Measurements from ENCODE around the gene CASZ1. TPM values are rescaled to one million over a fixed set of nuclear protein-coding genes. Genes with fewer than 3 reads are reported as not detected.
A peak's percentile ranks its signal among the peaks of the same experiment; 100 is the strongest.

CASZ1 gene
- total and polyA plus RNA-seq, 9 of the 15 experiments (the other 6 are each of a cell fraction or from before 2014, with no cell fraction given), result 0.01 to 4.0 (median 0.76) TPM; not detected in 1

GRCh38 chr1:10659646-10660540, 136.6 kb downstream of the CASZ1 start:
- no peaks in the 10 kb centered on the region for H3K36me3 ChIP-seq (ENCODE audit: control insufficient read depth, insufficient read depth, low read length)
- no peaks in the 10 kb centered on the region for H3K9me1 ChIP-seq (ENCODE audit: control insufficient read depth, insufficient read depth, low read length)
- H3K4me3 ChIP-seq, result no peak overlapping the region
- H3K4me1 ChIP-seq (replicated peaks in 1 of 2; ENCODE audit: control insufficient read depth in 2 of 2, insufficient read depth in 2 of 2, low read length in 2 of 2), result peaks cover 0 to 59% of the 10 kb centered on the region in 2 experiments; a peak in 1 of 5 replicates
- POLR2A ChIA-PET, result interaction anchor here (0.7 kb wide), 1 partner anchor 164 kb away, joined by 3 read pairs; no protein-coding TSS in a partner anchor
- TF ChIP-seq EZH2 (IDR thresholded peaks at IDR 0.05; ENCODE audit: borderline replicate concordance, low read depth, low read length) (no peak), TEAD2 (tag; IDR thresholded peaks at IDR 0.05) (no peak), ZZZ3 (IDR thresholded peaks at IDR 0.05) (no peak), POU5F1 (IDR thresholded peaks at IDR 0.05; ENCODE audit: borderline replicate concordance, low read depth, low read length, partially characterized antibody) (no peak)
- intact Hi-C loops (cut with micrococcal nuclease) (no loop called here), in situ Hi-C loops (cut with MboI) (no loop called here)
- H3K27me3 ChIP-seq (ENCODE audit: control insufficient read depth in 2 of 2, insufficient read depth in 2 of 2, low read length in 2 of 2), result peaks cover 34 to 81% of the 10 kb centered on the region in 2 experiments
- FAIRE-seq (no peak), ATAC-seq (no peak), DNase-seq (ENCODE audit: extremely low read depth in 1 of 4, low spot score in 3 of 4) (no peak)
- no peaks in the 10 kb centered on the region for H3K79me2 ChIP-seq (ENCODE audit: control insufficient read depth, insufficient read depth, low read length)
- no peak overlapping the region for H3K27ac ChIP-seq (ENCODE audit: extremely low read depth, low read depth, low read length)
- peaks cover 3% of the 10 kb centered on the region; the same call in 1 of the 2 replicates for H3K9me3 ChIP-seq (replicated peaks; ENCODE audit: control insufficient read depth, insufficient read depth, low read depth, low read length)
- no peak overlapping the region for H2AFZ ChIP-seq (ENCODE audit: low read depth, low read length)
- BruUV-seq (replicated peaks), result no TSS peak
- 26% methylated on average over 50 of the region's 52 CpGs for WGBS (ENCODE audit: insufficient coverage, low coverage, missing lambda C conversion rate)
- no peak overlapping the region for H3K9ac ChIP-seq (ENCODE audit: insufficient read depth in 1 of 2, low read depth in 2 of 2, low read length in 2 of 2)
- CTCF ChIA-PET (ENCODE audit: low intra/inter-chr PET ratio), result no interaction called here
- peaks cover 20% of the 10 kb centered on the region for H4K20me1 ChIP-seq (replicated peaks; ENCODE audit: control insufficient read depth, insufficient read depth, low read length)
- H3K4me2 ChIP-seq (ENCODE audit: insufficient read depth, low read length), result no peak overlapping the region

GRCh38 chr1:10659218-10659617, 137.2 kb downstream of the CASZ1 start:
- peaks cover 3% of the 10 kb centered on the region; the same call in 1 of the 2 replicates for H3K9me3 ChIP-seq (replicated peaks; ENCODE audit: control insufficient read depth, insufficient read depth, low read depth, low read length)
- H3K9me1 ChIP-seq (ENCODE audit: control insufficient read depth, insufficient read depth, low read length), result no peaks in the 10 kb centered on the region
- intact Hi-C loops (cut with micrococcal nuclease), result no loop called here
- peaks cover 20% of the 10 kb centered on the region for H4K20me1 ChIP-seq (replicated peaks; ENCODE audit: control insufficient read depth, insufficient read depth, low read length)
- no peak overlapping the region for H3K4me3 ChIP-seq
- in situ Hi-C loops (cut with MboI), result no loop called here
- no peak overlapping the region for H3K4me2 ChIP-seq (ENCODE audit: insufficient read depth, low read length)
- TF ChIP-seq PTRF (tag; IDR thresholded peaks at IDR 0.05) (no peak), EGR1 (conservative IDR thresholded peaks at IDR 0.05) (peak; percentile 55; the same call in 1 of the 2 replicates)
- H3K79me2 ChIP-seq (ENCODE audit: control insufficient read depth, insufficient read depth, low read length), result no peaks in the 10 kb centered on the region
- no TSS peak for BruUV-seq (replicated peaks)
- DNase-seq (ENCODE audit: extremely low read depth in 1 of 4, low spot score in 3 of 4) (no peak), FAIRE-seq (no peak), ATAC-seq (no peak)
- H3K36me3 ChIP-seq (ENCODE audit: control insufficient read depth, insufficient read depth, low read length), result no peaks in the 10 kb centered on the region
- H3K27ac ChIP-seq (ENCODE audit: extremely low read depth, low read depth, low read length), result no peak overlapping the region
- H3K4me1 ChIP-seq (replicated peaks in 1 of 2; ENCODE audit: control insufficient read depth in 2 of 2, insufficient read depth in 2 of 2, low read length in 2 of 2), result peaks cover 0 to 58% of the 10 kb centered on the region in 2 experiments; a peak in 1 of 5 replicates
- peaks cover 37 to 81% of the 10 kb centered on the region in 2 experiments for H3K27me3 ChIP-seq (ENCODE audit: control insufficient read depth in 2 of 2, insufficient read depth in 2 of 2, low read length in 2 of 2)
- H2AFZ ChIP-seq (ENCODE audit: low read depth, low read length), result no peak overlapping the region
- ChIA-PET POLR2A (no interaction called here), CTCF (ENCODE audit: low intra/inter-chr PET ratio) (no interaction called here)
- 37% methylated on average over 18 of the region's 18 CpGs for WGBS (ENCODE audit: insufficient coverage, low coverage, missing lambda C conversion rate)
- H3K9ac ChIP-seq (ENCODE audit: insufficient read depth in 1 of 2, low read depth in 2 of 2, low read length in 2 of 2), result no peak overlapping the region
